Stimulated activated CD8-positive, alpha-beta memory T cell treated with anti-CD3 and anti-CD28 coated beads, Interleukin-15, amount 100 ng/mL, for 24 hours (primary cell): Measurements from ENCODE around the gene ABHD16A.

Source experiments
- DNase-seq: peaks from one replicate; pipeline ENCODE4 v3.0.0-alpha.2; 2020; ENCODE audit warnings: low read depth

The ABHD16A gene

DNA sequence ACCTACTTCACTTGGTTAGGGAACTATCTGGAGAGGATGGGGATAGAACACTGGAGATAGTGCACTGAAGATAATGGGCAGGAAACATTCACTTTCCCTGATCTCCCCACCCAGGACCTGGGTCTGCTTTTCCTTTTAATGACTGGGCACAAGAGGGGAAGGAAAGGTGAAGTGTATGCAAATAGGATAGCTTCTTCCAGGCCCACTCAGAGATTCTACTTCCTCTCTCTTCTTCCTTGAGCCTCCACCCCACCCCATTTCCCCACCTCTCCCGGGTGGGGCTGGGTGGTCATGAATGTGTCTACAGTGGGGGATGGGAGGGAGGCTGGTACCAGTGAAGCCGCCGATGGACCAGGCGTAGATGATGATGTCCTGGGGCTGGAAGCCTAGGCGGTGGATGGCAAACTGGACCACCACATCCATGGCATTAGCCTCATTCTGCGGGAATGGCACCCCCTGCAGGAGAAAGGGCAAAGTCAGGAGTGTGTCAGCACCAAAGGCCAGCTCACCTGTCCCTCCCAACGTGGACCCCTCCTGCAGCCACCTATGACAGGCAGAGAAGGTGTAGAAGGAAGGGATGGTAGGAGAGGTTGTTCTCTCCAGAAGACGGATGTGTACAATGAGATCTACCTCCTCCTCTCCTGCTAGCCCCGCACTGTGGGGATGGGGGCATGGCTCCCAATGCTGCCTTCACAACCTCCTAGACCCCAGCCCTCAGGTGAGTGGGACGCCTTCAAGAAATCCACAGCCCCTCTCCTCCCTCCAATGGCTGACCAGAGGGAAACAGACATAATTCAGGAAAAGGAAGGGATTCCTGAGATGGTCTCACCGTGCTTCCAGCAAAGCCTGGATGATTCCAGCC, 13.6 kb downstream of the ABHD16A start:
- DNase-seq, result no peak

- DNase-seq, result no peak
Measured at GRCh38 chr6:31687860-31688693, 15.0 kb downstream of the ABHD16A start.

GRCh38 chr6:31687321-31687720, 15.8 kb downstream of the ABHD16A start:
- DNase-seq, result no peak

DNA sequence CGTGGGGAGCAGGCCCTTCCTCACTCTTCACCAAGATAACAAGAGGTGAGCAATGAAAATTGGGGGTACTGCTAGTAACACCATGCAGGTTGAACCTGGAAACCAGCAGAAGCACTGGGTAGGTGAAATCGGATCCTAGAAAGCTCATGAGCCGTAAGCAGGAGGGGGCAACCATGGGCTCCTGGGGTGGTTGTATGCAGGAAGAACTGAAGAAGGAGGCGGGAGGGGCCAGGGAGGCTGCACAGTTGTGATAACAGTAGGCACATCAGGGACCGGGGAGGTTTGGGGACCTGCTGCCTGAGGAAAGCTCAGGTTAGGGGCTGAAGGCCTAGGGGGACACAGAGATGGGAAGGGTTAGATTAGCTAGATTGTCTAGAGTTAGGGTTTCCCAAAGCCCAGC, 16.6 kb downstream of the ABHD16A start:
- no peak for DNase-seq

- DNase-seq, result no peak
Measured at GRCh38 chr6:31683591-31683990, 19.5 kb downstream of the ABHD16A start.

DNA sequence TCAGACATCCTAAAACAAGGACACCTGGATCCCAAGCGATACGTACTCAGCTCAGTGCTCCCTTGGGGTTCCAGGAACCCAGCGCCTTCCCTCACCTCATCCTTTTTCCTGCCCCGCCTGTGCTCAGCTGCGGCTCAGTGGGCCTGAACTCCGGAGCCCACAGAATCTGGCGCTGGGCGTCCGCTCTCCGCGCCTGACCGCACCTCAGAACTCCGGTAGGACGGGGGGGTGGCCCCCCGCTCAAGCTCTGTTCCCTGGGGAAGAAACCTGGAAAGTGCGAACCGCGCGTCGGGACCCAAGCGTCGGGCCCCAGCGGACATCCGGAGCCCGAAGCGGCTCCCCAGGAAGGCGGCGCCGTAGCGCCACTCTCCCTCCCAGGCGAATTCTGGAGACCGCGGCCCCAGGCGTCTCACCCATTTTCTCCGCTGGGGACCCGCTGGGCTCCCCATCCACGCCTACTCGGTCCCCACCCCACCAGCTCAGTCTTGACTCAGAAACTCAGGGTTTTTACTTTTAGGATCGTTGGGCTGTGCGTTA, 21.9 kb downstream of the ABHD16A start:
- DNase-seq, result no peak

GRCh38 chr6:31680226-31681134, 22.6 kb downstream of the ABHD16A start, which contains the start of gene LY6G5C:
TSS of gene LY6G5C (minus strand) at chr6:31681067. CDS start at chr6:31680373, 694 bp downstream.
- DNase-seq, result no peak

DNA sequence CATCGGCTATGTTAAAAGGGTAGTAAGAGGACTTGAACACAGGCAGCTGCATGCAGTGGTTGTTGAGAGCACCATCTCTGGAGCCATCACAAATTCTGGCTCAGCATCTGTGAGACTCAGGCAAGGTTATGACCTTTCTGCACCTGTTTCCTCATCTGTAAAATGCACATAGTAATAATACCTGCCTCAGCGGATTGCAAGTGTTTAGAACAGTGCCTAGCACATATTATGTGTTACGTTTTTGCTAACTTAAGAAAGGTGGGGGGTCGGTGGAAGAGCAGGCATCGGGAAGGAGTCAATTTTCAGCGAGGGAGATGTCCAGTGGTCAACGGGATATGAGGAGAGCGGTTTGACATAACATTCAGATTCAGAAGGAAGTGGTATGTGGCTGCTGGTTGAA, 25.2 kb downstream of the ABHD16A start:
- DNase-seq, result no peak

DNA sequence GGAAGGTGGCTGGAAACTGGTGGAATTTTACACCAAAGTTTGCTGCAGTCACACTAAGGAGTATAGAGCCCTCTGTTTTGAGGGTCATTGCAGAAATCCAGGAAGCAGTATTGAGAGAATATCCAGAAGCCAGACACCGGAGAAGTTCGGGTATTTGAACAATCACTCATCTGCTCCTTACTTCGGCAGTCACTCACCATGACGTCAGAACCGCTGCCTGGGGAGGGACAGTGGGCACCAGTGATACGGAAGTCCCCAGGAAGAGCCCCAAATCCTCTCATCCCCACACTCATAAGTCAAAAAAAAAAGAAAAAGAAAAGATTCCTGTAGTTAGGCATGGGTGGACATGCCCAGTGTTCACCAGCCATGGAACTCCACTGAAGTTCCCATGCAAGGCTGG, 26.2 kb downstream of the ABHD16A start:
- no peak for DNase-seq

DNA sequence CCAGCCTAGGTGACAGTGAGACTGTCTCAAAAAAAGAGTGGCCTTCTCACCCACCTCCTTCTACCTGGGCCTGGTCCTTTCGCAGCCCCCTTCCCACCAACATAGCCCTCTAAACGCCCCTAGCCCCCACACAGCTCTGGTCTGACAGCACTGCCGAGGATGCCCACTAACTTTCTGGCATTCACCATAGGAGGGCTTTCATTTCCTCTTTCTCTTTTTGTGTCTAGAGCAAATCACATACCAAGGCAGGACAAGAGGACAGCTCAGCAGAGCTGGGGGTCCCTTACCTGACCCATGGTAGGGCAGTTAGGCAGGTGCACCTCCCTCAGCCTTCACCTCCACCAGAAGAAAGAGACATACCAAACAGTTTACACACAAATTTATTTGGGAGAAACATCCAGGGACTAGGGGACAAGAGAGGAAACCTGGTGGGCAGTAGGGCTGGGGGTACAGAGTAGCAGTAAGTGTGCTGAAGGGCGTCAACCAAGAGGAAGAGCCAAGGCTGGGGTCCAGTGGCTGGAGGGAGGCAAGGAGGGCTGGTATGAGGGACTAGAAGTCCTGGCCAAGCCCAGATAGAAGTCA, 26.7 kb downstream of the ABHD16A start:
- no peak for DNase-seq

GRCh38 chr6:31669676-31670075, 33.4 kb downstream of the ABHD16A start, which contains the start of gene LY6G5B:
TSS of gene LY6G5B (plus strand) at chr6:31669976. CDS start at chr6:31670951, 975 bp downstream.
- DNase-seq, result no peak

GRCh38 chr6:31666337-31666965, 36.7 kb downstream of the ABHD16A start:
- DNase-seq, result no peak

- DNase-seq, result peak; percentile 83
Measured at GRCh38 chr6:31665501-31666336, 37.4 kb downstream of the ABHD16A start, which contains the start of gene CSNK2B. TSS of gene CSNK2B (plus strand) at chr6:31666080. CDS start at chr6:31666832, 752 bp downstream.

DNA sequence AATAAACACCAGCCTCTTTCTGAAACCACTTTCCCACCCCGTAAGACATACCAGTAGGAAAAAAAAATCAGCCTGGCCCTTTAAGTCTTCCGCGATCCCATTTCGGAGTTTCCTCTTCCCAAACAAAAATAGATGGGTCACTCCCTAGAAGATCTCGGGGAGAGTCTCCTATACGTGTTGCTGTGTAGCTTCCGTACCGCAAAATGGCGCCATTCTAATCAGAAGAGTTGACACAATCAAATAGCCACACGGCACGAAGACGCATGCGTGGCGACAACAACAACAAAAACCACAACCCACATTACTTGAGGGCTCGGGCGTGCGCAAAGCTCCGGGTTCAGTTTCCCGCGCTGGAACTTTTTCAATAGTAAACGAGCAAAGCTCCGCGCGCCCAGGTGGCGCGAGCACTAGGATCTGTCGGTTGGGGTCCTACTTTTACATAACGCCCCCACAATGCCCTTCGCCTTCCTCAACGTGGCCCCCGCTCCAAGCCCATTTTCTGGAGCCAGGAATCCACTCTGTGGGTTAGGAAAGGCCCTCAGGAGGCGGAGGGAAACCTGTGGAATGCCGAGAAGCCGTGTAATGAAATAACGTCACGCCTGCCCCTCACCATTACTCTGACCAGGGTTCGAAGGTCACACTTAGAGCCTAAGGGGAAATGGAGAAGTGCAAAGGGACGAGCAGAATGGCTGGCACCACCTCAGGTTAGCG, 38.2 kb downstream of the ABHD16A start, which contains the start of gene GPANK1:
Gene GPANK1 (minus strand): TSS at position 208 of the 711 bp plus-strand sequence. CDS start 519 bp downstream, outside the sequence.
- DNase-seq, result peak; percentile 73

GRCh38 chr6:31663961-31664789, 38.9 kb downstream of the ABHD16A start:
- no peak for DNase-seq

DNA sequence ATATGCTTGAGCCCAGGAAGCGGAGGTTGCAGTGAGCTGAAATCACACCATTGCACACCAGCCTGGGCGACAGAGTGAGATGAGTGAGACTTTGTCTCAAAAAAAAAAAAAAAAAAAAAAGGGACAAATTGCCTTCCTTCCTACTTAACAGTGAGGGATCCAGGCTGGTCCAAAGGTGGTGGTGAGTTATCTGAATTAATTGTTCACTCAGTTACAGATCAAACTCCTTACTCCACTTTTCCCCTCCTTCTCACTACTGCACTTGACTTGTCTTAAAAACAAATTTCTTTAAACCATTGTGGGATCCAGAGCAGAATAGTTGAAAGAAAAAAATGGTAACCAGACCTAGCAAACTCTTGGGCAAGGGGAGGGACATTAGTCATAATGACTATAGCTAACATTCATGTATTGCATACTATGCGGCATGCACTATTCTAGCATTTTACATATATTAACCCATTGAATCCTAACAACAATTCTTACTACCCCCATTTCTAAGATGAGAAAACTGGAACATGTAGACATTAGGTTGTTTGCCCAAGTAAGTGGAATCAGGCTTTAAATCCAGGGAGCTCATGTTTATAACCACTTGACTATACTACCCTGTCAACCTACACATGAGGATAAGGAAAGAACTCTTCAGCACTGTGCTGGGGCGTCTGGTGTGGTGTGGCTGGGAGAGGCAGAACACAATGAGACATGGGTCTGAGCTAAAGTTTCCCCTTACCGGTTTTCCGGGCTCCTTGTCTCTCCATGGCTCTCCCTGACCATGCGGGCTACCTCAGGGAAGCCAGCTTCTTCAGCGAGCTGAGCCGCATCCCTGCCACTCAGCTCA, 39.8 kb downstream of the ABHD16A start:
- DNase-seq, result no peak
